ENCODE measurements around the gene PLEKHG7. TPM values are rescaled to one million over a fixed set of nuclear protein-coding genes. Genes with fewer than 3 reads are reported as not detected.

Gene PLEKHG7
- polyA plus RNA-seq, 3 donors, result not detected

- no peak overlapping the region for H3K4me3 Mint-ChIP-seq
Observed at GRCh38 chr12:92719674-92720073, 16.9 kb downstream of the PLEKHG7 start.

DNA sequence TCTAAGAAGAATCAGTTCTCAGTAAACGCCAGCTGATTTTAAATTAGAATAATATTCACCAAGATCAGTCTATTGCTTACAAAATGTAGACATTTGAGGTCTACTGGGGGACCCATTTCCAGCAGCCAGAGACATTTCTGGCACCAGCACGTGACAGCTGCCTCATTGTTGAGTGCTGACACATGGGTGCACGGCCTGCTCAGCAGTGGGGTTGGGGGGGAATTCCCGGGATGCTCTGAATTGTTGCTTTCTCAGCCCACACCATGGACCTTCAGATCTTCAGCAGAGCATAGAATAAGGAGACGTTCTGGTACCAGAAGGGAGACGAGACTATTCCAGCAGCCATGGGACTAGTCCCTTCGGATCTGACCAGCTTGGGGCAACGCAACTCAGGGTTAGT, 18.3 kb downstream of the PLEKHG7 start:
- peaks cover 1 to 9% (median 7%) of the 10 kb centered on the region in 7 donors for H3K9me3 Mint-ChIP-seq
- H3K9ac ChIP-seq (ENCODE audit: insufficient read depth, low read length, poor library complexity, severe bottlenecking), result no peak overlapping the region
- no peaks in the 10 kb centered on the region for H3K36me3 Mint-ChIP-seq
- peaks cover 0 to 7% (median 3%) of the 10 kb centered on the region in 3 donors for H3K27me3 Mint-ChIP-seq (ENCODE audit: low read depth in 3 of 3)
- H3K79me2 ChIP-seq (ENCODE audit: insufficient read depth, low read length), result no peaks in the 10 kb centered on the region
- no peak overlapping the region for H2AFZ ChIP-seq (ENCODE audit: insufficient read depth, low read depth, low read length, poor library complexity, severe bottlenecking)
- H3K4me1 ChIP-seq (ENCODE audit: control insufficient read depth in 1 of 2, insufficient read depth in 2 of 2, low read length in 2 of 2), result peaks cover 4 to 6% of the 10 kb centered on the region in 2 donors
- peaks cover 0 to 2% of the 10 kb centered on the region in 2 donors for H3K9me3 ChIP-seq (replicated peaks in 1 of 2; ENCODE audit: control insufficient read depth in 1 of 2, insufficient read depth in 1 of 2, low read length in 2 of 2)
- TF ChIP-seq CTCF (IDR thresholded peaks at IDR 0.05), result no peak
- peak overlapping the region in 1 of 7 donors; percentile 58 for H3K27ac Mint-ChIP-seq
- no peak for DNase-seq
- no peaks in the 10 kb centered on the region for H3K36me3 ChIP-seq (replicated peaks in 1 of 2; ENCODE audit: control insufficient read depth in 1 of 2, insufficient read depth in 2 of 2, low read length in 2 of 2)
- no peaks in the 10 kb centered on the region for H3K27me3 ChIP-seq (ENCODE audit: control insufficient read depth in 2 of 2, insufficient read depth in 2 of 2, low read length in 2 of 2)
- peaks cover 8% of the 10 kb centered on the region for H3K4me1 Mint-ChIP-seq
- no peak overlapping the region for H3K4me3 Mint-ChIP-seq
- no peak overlapping the region for H3K27ac ChIP-seq (ENCODE audit: low read depth in 1 of 2, low read length in 2 of 2)
- 100% methylated on average over 3 of the region's 8 CpGs for WGBS (ENCODE audit: insufficient coverage)
- intact Hi-C loops (cut with micrococcal nuclease), result no loop called here
- H4K20me1 ChIP-seq (ENCODE audit: insufficient read depth, low read length), result no peaks in the 10 kb centered on the region
- H3K4me3 ChIP-seq (replicated peaks in 1 of 3; ENCODE audit: low read depth in 2 of 3, low read length in 3 of 3), result no peak overlapping the region
- H3K4me2 ChIP-seq (replicated peaks; ENCODE audit: extremely low read depth, low read length, poor library complexity, severe bottlenecking), result no peak overlapping the region

More at GRCh38 chr12:92719674-92720073, 16.9 kb downstream of the PLEKHG7 start:
- Histone ChIP-seq H4K20me1 (ENCODE audit: insufficient read depth, low read length) (no peaks in the 10 kb centered on the region), H2AFZ (ENCODE audit: insufficient read depth, low read depth, low read length, poor library complexity, severe bottlenecking) (no peak overlapping the region), H3K27me3 (ENCODE audit: control insufficient read depth in 2 of 2, insufficient read depth in 2 of 2, low read length in 2 of 2) (no peaks in the 10 kb centered on the region), H3K4me3 (replicated peaks in 1 of 3; ENCODE audit: low read depth in 2 of 3, low read length in 3 of 3) (no peak overlapping the region), H3K4me2 (replicated peaks; ENCODE audit: extremely low read depth, low read length, poor library complexity, severe bottlenecking) (no peak overlapping the region), H3K36me3 (replicated peaks in 1 of 2; ENCODE audit: control insufficient read depth in 1 of 2, insufficient read depth in 2 of 2, low read length in 2 of 2) (no peaks in the 10 kb centered on the region), H3K4me1 (ENCODE audit: control insufficient read depth in 1 of 2, insufficient read depth in 2 of 2, low read length in 2 of 2) (peaks cover 4 to 6% of the 10 kb centered on the region in 2 donors), H3K9ac (ENCODE audit: insufficient read depth, low read length, poor library complexity, severe bottlenecking) (no peak overlapping the region), H3K27ac (ENCODE audit: low read depth in 1 of 2, low read length in 2 of 2) (no peak overlapping the region), H3K79me2 (ENCODE audit: insufficient read depth, low read length) (no peaks in the 10 kb centered on the region), H3K9me3 (replicated peaks in 1 of 2; ENCODE audit: control insufficient read depth in 1 of 2, insufficient read depth in 1 of 2, low read length in 2 of 2) (peaks cover 0 to 2% of the 10 kb centered on the region in 2 donors)
- WGBS (ENCODE audit: insufficient coverage), result 81% methylated on average over 3 of the region's 6 CpGs
- no peak for DNase-seq
- H3K9me3 Mint-ChIP-seq, result peaks cover 1 to 6% (median 3%) of the 10 kb centered on the region in 7 donors
- intact Hi-C loops (cut with micrococcal nuclease), result no loop called here
- no peak for TF ChIP-seq CTCF (IDR thresholded peaks at IDR 0.05)
- no peaks in the 10 kb centered on the region for H3K36me3 Mint-ChIP-seq
- H3K27me3 Mint-ChIP-seq (ENCODE audit: low read depth in 3 of 3), result peaks cover 0 to 5% (median 3%) of the 10 kb centered on the region in 3 donors
- H3K4me1 Mint-ChIP-seq, result peaks cover 8% of the 10 kb centered on the region
- no peak overlapping the region for H3K27ac Mint-ChIP-seq
